Endometrium (tissue), 2 donors: ENCODE data around the gene NRG3.
"Not testable (repeated sequence)": the region's sequence is repeated elsewhere in the genome, so short reads cannot be mapped to it uniquely, and the experiment has no call there.

Experiments used
- FAIRE-seq: peaks from 2 replicates; lab custom pipeline; 2012; peaks lifted over from hg19 to GRCh38; lab: Jason Lieb, UNC
- donor health status: control.
- donor health status: control.

Gene NRG3

GRCh38 chr10:82282782-82283456, 407.9 kb downstream of the NRG3 start:
- FAIRE-seq: no peak

GRCh38 chr10:82284180-82284579, 409.2 kb downstream of the NRG3 start:
- FAIRE-seq: no peak

- FAIRE-seq: no peak
Measured at GRCh38 chr10:82288461-82288881, 413.5 kb downstream of the NRG3 start.

- FAIRE-seq: no peak
Measured at GRCh38 chr10:82289945-82290344, 415.0 kb downstream of the NRG3 start.

- FAIRE-seq: peak; percentile 15
Measured at GRCh38 chr10:82294874-82295378, 419.9 kb downstream of the NRG3 start.

GRCh38 chr10:82308641-82309040, 433.6 kb downstream of the NRG3 start:
- no peak for FAIRE-seq

- no peak for FAIRE-seq
Measured at GRCh38 chr10:82310839-82311238, 435.8 kb downstream of the NRG3 start.

- FAIRE-seq: no peak
Measured at GRCh38 chr10:82313401-82313800, 438.4 kb downstream of the NRG3 start.

GRCh38 chr10:82318534-82318933, 443.5 kb downstream of the NRG3 start:
- FAIRE-seq: no peak

GRCh38 chr10:82319074-82319473, 444.1 kb downstream of the NRG3 start:
- FAIRE-seq: no peak

GRCh38 chr10:82319562-82319961, 444.6 kb downstream of the NRG3 start:
- no peak for FAIRE-seq

- FAIRE-seq: no peak
Measured at GRCh38 chr10:82321724-82322123, 446.7 kb downstream of the NRG3 start.

GRCh38 chr10:82331716-82332115, 456.7 kb downstream of the NRG3 start:
- no peak for FAIRE-seq

- peak; percentile 89 for FAIRE-seq
Measured at GRCh38 chr10:82335831-82336230, 460.8 kb downstream of the NRG3 start.

- no peak for FAIRE-seq
Measured at GRCh38 chr10:82340166-82340565, 465.2 kb downstream of the NRG3 start.

GRCh38 chr10:82349590-82349989, 474.6 kb downstream of the NRG3 start:
- FAIRE-seq: not testable (repeated sequence)

GRCh38 chr10:82353381-82353780, 478.4 kb downstream of the NRG3 start:
- no peak for FAIRE-seq

- no peak for FAIRE-seq
Measured at GRCh38 chr10:82358486-82359099, 483.6 kb downstream of the NRG3 start.

GRCh38 chr10:82361256-82361655, 486.3 kb downstream of the NRG3 start:
- no peak for FAIRE-seq

GRCh38 chr10:82377608-82378007, 502.6 kb downstream of the NRG3 start:
- no peak for FAIRE-seq

- no peak for FAIRE-seq
Measured at GRCh38 chr10:82378146-82378545, 503.2 kb downstream of the NRG3 start.

GRCh38 chr10:82383350-82383749, 508.4 kb downstream of the NRG3 start:
- FAIRE-seq: no peak

- FAIRE-seq: no peak
Measured at GRCh38 chr10:82390866-82391658, 516.1 kb downstream of the NRG3 start.
